ENCODE data around the gene ZMAT5. TPM values are rescaled to one million over a fixed set of nuclear protein-coding genes. Genes with fewer than 3 reads are reported as not detected.

The ZMAT5 gene
- total RNA-seq, 2 donors from 2014 or later: 11.9 to 14.3 TPM

DNA sequence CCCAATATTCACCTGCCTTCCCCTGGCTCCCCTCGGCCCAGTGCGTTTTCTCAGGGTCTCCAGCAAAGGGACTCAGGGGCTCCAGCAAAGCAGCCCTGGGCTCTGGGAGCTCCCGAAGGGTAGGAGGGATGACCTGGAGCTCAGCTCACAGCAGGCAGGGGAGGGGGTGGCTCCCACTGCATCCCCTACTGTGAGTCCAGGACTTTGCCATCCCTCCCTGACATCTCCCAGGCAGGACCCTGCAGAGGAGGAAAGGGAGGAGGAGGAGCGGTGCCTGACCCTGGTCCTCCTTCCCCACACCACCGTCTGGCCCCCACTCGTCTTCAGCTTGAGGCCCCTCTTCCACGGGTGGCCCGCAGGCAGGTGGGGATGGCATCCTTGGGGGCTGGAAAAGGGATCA lies 42.0 kb downstream of the ZMAT5 start:
- H3K27me3 ChIP-seq: peaks cover 12% of the 10 kb centered on the region
- H3K4me3 ChIP-seq: no peak overlapping the region
- no peaks in the 10 kb centered on the region for H3K4me1 ChIP-seq
- TF ChIP-seq, protein P1, sequence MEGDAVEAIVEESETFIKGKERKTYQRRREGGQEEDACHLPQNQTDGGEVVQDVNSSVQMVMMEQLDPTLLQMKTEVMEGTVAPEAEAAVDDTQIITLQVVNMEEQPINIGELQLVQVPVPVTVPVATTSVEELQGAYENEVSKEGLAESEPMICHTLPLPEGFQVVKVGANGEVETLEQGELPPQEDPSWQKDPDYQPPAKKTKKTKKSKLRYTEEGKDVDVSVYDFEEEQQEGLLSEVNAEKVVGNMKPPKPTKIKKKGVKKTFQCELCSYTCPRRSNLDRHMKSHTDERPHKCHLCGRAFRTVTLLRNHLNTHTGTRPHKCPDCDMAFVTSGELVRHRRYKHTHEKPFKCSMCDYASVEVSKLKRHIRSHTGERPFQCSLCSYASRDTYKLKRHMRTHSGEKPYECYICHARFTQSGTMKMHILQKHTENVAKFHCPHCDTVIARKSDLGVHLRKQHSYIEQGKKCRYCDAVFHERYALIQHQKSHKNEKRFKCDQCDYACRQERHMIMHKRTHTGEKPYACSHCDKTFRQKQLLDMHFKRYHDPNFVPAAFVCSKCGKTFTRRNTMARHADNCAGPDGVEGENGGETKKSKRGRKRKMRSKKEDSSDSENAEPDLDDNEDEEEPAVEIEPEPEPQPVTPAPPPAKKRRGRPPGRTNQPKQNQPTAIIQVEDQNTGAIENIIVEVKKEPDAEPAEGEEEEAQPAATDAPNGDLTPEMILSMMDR (IDR thresholded peaks at IDR 0.05): no peak
- no peak overlapping the region for H3K9ac ChIP-seq (ENCODE audit: low read depth in 2 of 2, low read length in 2 of 2)
- no peak for DNase-seq
- no peaks in the 10 kb centered on the region for H3K9me3 ChIP-seq
- H3K36me3 ChIP-seq: no peaks in the 10 kb centered on the region
- H3K27ac ChIP-seq: no peak overlapping the region
- intact Hi-C loops (cut with DNase I): no loop called here

DNA sequence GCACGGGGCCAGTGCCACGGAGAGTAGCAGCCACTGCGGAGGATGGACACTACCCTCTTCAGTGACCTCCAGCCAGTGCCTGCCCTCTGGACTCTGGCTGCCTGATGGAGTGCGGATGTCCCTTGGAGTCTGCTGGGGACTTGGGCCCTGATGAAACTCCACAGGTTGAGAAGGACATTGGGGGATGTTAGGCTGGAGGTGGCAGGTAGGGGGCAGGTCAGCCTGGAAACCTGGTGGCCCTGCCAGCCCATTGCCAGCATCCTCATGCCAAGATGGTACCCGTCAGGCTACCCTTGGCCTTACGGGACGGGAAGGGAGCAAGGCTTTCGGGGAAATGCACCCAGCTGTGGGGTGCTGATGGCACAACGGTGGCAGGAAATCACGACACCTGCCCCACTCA lies 43.0 kb downstream of the ZMAT5 start:
- no peak for DNase-seq
- Histone ChIP-seq H3K4me1 (no peaks in the 10 kb centered on the region), H3K9me3 (no peaks in the 10 kb centered on the region), H3K27ac (no peak overlapping the region), H3K9ac (ENCODE audit: low read depth in 2 of 2, low read length in 2 of 2) (no peak overlapping the region), H3K4me3 (no peak overlapping the region), H3K36me3 (no peaks in the 10 kb centered on the region), H3K27me3 (peaks cover 20% of the 10 kb centered on the region)
- intact Hi-C loops (cut with DNase I): no loop called here
- TF ChIP-seq, protein P1 (IDR thresholded peaks at IDR 0.05): no peak

DNA sequence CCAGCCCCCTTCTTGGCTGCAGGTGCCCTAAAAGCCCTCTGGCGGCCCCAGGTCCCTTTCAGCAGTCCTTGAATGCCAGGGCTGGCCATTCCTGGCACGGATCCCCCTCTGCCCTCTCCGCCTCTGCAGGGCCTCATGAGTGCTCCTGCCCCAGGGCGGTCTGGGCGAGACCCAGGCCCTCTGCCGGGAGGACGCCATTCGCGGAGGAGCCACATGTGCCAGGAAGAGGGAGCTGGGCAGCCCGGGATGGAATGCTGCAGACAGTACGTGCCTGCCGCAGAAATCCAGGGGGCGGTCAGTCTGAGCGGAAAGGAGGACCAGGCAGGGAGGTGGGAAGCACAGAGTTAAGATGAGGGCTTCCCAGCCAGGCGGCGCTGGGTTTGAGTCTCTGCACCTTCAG lies 44.2 kb downstream of the ZMAT5 start:
- H3K27ac ChIP-seq: no peak overlapping the region
- H3K27me3 ChIP-seq: peaks cover 28% of the 10 kb centered on the region
- no peaks in the 10 kb centered on the region for H3K36me3 ChIP-seq
- H3K9me3 ChIP-seq: no peaks in the 10 kb centered on the region
- no peak overlapping the region for H3K9ac ChIP-seq (ENCODE audit: low read depth in 2 of 2, low read length in 2 of 2)
- intact Hi-C loops (cut with DNase I): no loop called here
- no peaks in the 10 kb centered on the region for H3K4me1 ChIP-seq
- TF ChIP-seq, protein P1 (IDR thresholded peaks at IDR 0.05): no peak
- H3K4me3 ChIP-seq: no peak overlapping the region
- DNase-seq: no peak

DNA sequence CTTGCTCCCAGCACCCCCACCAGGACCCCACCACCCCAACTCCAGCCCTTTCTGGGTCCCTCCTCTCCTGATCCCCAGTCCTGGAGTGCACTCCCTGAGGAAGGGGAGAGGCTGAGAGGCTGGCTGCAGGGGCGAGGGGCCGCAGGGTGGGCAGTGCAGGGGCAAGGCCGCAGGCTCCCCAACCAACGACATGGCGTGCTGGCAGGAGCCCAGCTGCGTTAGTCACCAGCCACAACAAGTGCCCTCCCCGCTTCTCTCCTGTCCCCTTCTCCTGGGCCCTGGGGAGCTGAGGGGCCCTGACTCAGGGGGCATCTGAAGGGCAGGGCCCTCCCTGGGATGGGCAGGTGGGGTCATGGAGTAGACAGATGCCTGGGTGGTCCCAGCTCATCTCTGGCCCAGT lies 44.7 kb downstream of the ZMAT5 start:
- TF ChIP-seq, protein P1 (IDR thresholded peaks at IDR 0.05): no peak
- Histone ChIP-seq H3K4me3 (no peak overlapping the region), H3K9ac (ENCODE audit: low read depth in 2 of 2, low read length in 2 of 2) (no peak overlapping the region), H3K27ac (no peak overlapping the region), H3K27me3 (peaks cover 28% of the 10 kb centered on the region), H3K36me3 (no peaks in the 10 kb centered on the region), H3K4me1 (no peaks in the 10 kb centered on the region), H3K9me3 (no peaks in the 10 kb centered on the region)
- intact Hi-C loops (cut with DNase I): no loop called here
- no peak for DNase-seq

DNA sequence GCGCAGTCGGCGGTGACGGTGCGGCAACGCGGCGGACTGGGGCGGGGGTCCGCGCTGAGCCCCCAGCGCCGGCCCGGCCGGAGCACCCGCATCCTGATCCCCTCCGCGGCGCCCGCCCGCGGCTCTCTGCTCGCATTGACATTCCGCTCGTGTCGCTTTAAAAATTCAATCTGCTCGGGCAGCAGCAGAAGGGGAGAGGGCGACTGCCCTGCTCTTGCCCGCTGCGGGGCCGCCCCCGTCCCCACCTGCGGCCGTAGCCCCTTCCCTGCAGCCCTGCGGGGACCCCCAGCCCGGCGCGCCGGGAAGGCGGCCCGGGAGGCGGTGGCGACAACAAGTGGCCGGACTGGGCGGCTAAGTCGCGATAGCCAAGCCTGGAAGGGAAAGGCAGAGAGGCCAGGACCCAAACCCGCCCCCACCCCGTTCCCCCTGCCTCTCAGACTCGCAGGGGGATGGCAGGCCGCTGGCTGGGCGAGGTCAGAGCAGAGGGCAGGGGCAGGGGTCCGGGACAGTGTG lies 45.9 kb downstream of the ZMAT5 start:
- Histone ChIP-seq H3K36me3 (no peaks in the 10 kb centered on the region), H3K4me1 (no peaks in the 10 kb centered on the region), H3K27me3 (peaks cover 28% of the 10 kb centered on the region), H3K9ac (ENCODE audit: low read depth in 2 of 2, low read length in 2 of 2) (no peak overlapping the region), H3K9me3 (no peaks in the 10 kb centered on the region), H3K4me3 (no peak overlapping the region), H3K27ac (no peak overlapping the region)
- intact Hi-C loops (cut with DNase I): no loop called here
- TF ChIP-seq, protein P1 (IDR thresholded peaks at IDR 0.05): no peak
- DNase-seq: no peak

Data from colonic mucosa (tissue), 4 donors.